ENCODE results near the gene ZCCHC7. TPM values are rescaled to one million over a fixed set of nuclear protein-coding genes. Genes with fewer than 3 reads are reported as not detected.

Gene ZCCHC7
- total and polyA plus RNA-seq, 9 of the 15 experiments (the other 6 are each of a cell fraction or from before 2014, with no cell fraction given): 34.1 to 68.9 (median 48.8) TPM

DNA sequence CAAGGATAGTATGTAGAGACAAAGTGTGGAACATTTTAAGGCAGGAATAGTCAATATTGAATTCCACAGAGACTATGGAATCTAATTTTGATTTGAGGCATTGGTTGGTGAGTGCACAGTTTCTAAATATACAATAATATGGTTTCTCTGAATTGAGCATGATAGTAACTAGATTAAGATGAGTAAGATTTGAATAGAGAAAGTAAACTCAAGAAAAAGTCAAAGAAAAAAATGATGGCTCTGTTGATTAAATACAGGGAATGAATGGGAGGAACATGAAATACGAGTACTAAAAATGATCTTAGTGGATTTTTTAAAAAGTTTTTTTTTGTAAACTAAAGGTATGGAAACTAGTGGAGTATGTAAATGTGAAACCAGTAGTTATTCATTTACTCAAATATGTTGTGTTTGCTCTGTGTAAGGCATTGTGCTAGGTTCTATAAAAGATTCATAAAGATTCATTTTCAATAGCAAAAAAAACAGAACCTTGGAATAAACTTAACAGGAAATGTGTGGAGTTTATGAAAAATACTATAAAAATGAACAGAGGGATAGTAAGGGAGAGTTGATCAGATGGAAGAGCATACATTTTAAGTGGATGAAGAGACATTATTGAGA lies 101.2 kb downstream of the ZCCHC7 start:
- H3K4me3 ChIP-seq: no peak overlapping the region
- H3K36me3 ChIP-seq (ENCODE audit: control insufficient read depth, insufficient read depth, low read length): peaks cover 13% of the 10 kb centered on the region; the same call in 2 of the 3 replicates
- no peak overlapping the region for H3K27ac ChIP-seq (ENCODE audit: extremely low read depth, low read depth, low read length)
- H3K9ac ChIP-seq (ENCODE audit: insufficient read depth in 1 of 2, low read depth in 2 of 2, low read length in 2 of 2): no peak overlapping the region
- H3K9me3 ChIP-seq (replicated peaks; ENCODE audit: control insufficient read depth, insufficient read depth, low read depth, low read length): no peaks in the 10 kb centered on the region
- no peak for DNase-seq (ENCODE audit: extremely low read depth in 1 of 4, low spot score in 3 of 4)
- H3K4me1 ChIP-seq (replicated peaks in 1 of 2; ENCODE audit: control insufficient read depth in 2 of 2, insufficient read depth in 2 of 2, low read length in 2 of 2): no peaks in the 10 kb centered on the region
- no peak for ATAC-seq
- H3K4me2 ChIP-seq (ENCODE audit: insufficient read depth, low read length): no peak overlapping the region
- WGBS (ENCODE audit: insufficient coverage, low coverage, missing lambda C conversion rate): 75% methylated on average over 1 of the region's 1 CpG
- TF ChIP-seq HDAC6 (IDR thresholded peaks at IDR 0.05; ENCODE audit: low read depth, low read length) (no peak), MED1 (CRISPR knock-in tag; IDR thresholded peaks at IDR 0.05; ENCODE audit: borderline replicate concordance) (no peak), POLR2AphosphoS2 (IDR thresholded peaks at IDR 0.05; ENCODE audit: low read length) (0 out of 2 replicates have a peak, but pooled peaks have one; percentile 30), STAG1 (CRISPR knock-in tag; IDR thresholded peaks at IDR 0.05; ENCODE audit: borderline replicate concordance) (no peak)
- TF ChIP-seq, protein P1, sequence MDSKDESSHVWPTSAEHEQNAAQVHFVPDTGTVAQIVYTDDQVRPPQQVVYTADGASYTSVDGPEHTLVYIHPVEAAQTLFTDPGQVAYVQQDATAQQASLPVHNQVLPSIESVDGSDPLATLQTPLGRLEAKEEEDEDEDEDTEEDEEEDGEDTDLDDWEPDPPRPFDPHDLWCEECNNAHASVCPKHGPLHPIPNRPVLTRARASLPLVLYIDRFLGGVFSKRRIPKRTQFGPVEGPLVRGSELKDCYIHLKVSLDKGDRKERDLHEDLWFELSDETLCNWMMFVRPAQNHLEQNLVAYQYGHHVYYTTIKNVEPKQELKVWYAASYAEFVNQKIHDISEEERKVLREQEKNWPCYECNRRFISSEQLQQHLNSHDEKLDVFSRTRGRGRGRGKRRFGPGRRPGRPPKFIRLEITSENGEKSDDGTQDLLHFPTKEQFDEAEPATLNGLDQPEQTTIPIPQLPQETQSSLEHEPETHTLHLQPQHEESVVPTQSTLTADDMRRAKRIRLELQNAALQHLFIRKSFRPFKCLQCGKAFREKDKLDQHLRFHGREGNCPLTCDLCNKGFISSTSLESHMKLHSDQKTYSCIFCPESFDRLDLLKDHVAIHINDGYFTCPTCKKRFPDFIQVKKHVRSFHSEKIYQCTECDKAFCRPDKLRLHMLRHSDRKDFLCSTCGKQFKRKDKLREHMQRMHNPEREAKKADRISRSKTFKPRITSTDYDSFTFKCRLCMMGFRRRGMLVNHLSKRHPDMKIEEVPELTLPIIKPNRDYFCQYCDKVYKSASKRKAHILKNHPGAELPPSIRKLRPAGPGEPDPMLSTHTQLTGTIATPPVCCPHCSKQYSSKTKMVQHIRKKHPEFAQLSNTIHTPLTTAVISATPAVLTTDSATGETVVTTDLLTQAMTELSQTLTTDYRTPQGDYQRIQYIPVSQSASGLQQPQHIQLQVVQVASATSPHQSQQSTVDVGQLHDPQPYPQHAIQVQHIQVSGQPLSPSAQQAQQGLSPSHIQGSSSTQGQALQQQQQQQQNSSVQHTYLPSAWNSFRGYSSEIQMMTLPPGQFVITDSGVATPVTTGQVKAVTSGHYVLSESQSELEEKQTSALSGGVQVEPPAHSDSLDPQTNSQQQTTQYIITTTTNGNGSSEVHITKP (IDR thresholded peaks at IDR 0.05; ENCODE audit: partially characterized antibody): no peak
- ChIA-PET POLR2A (interaction anchor here (1.0 to 1.6 kb wide), 3 partner anchors 20 to 83 kb away, joined by 3 read pairs; no protein-coding TSS in a partner anchor), CTCF (ENCODE audit: low intra/inter-chr PET ratio) (no interaction called here)
- peaks cover 72% of the 10 kb centered on the region for H3K79me2 ChIP-seq (ENCODE audit: control insufficient read depth, insufficient read depth, low read length)
- no TSS peak for BruUV-seq (replicated peaks)
- H3K9me1 ChIP-seq (ENCODE audit: control insufficient read depth, insufficient read depth, low read length): no peaks in the 10 kb centered on the region
- H3K27me3 ChIP-seq (ENCODE audit: control insufficient read depth in 2 of 2, insufficient read depth in 2 of 2, low read length in 2 of 2): no peaks in the 10 kb centered on the region
- intact Hi-C loops (cut with micrococcal nuclease) (no loop called here), in situ Hi-C loops (cut with MboI) (no loop called here)
- H4K20me1 ChIP-seq (replicated peaks; ENCODE audit: control insufficient read depth, insufficient read depth, low read length): no peaks in the 10 kb centered on the region
- FAIRE-seq: no peak
- no peak overlapping the region for H2AFZ ChIP-seq (ENCODE audit: low read depth, low read length)
